Testis (tissue), 2 donors: ENCODE results near the gene NFILZ.

ENCODE experiments used
- CTCF ChIP-seq, 3 experiments: fragments of 450-650 bp in 2 of 3; fragments of 200-600 bp in 1 of 3; sonication (generic) in 1 of 3; IDR thresholded peaks; one replicate each; pipeline ENCODE4 v1.5.1; 2016 to 2019; ENCODE audit warnings: antibody characterized with exemption in 3 of 3, mild to moderate bottlenecking in 2 of 3, moderate library complexity in 1 of 3
- POLR2A ChIP-seq: fragments of 450-650 bp; IDR thresholded peaks from one replicate; pipeline ENCODE4 v1.6.1; 2017; ENCODE audit warnings: antibody characterized with exemption, mild to moderate bottlenecking, moderate library complexity

GRCh38 chr19:8596168-8596567, 34.3 kb upstream of the NFILZ start:
- no peak for TF ChIP-seq CTCF (IDR thresholded peaks at IDR 0.05)
- TF ChIP-seq POLR2A, result no peak
